Ovary (tissue), 9 donors: ENCODE data around the gene CPE. TPM values are rescaled to one million over a fixed set of nuclear protein-coding genes. Genes with fewer than 3 reads are reported as not detected.

Experiments
- DNase-seq, 5 donors: peaks; one replicate each; pipeline ENCODE4 v3.0.0-alpha.2; 2019 to 2020
- H3K27ac ChIP-seq, 2 donors: fragments of 200-600 bp; one replicate each; pipeline versions ENCODE4 v1.5.1 to v1.8.0; 2019 to 2022
- H3K27me3 ChIP-seq: fragments of 200-600 bp; one replicate; pipeline ENCODE4 v1.8.0; 2022
- H3K36me3 ChIP-seq: fragments of 200-600 bp; sonication (generic); one replicate; pipeline ENCODE4 v1.5.1; 2019
- H3K4me1 ChIP-seq: one replicate; pipeline ENCODE4 v1.8.1; 2013; ENCODE audit warnings: mild to moderate bottlenecking, moderate library complexity; ENCODE audit not compliant: insufficient read depth
- H3K4me3 ChIP-seq: fragments of 200-600 bp; sonication (generic); one replicate; pipeline ENCODE4 v1.5.1; 2017
- H3K9me3 ChIP-seq, 2 donors: fragments of 200-600 bp in 1 of 2; sonication (generic) in 1 of 2; one replicate each; pipeline versions ENCODE4 v1.5.1 to v1.8.1; 2013 to 2019; ENCODE audit warnings: mild to moderate bottlenecking in 1 of 2, moderate library complexity in 1 of 2
- EP300 ChIP-seq: sonication (generic); formaldehyde crosslinking; IDR thresholded peaks from one replicate; pipeline ENCODE4 v1.6.1; 2017; ENCODE audit warnings: antibody characterized with exemption
- POLR2A ChIP-seq: fragments of 450-650 bp; IDR thresholded peaks from one replicate; pipeline ENCODE4 v1.6.1; 2017; ENCODE audit warnings: antibody characterized with exemption, mild to moderate bottlenecking, moderate library complexity
- WGBS, 3 donors: extraction: QIAGEN DNeasy Blood & Tissue Kit in 1 of 3; methylation state at CpG; one replicate each; pipeline versions ENCODE4 v1.1.5 to v1.1.7; 2013 to 2017; 5-methylcytosine and 5-hydroxymethylcytosine counted together
- intact Hi-C, 4 donors: fragments of 100-400 bp; cut with DNase I; formaldehyde crosslinking; loops; one replicate each; pipeline versions ENCODE4 v1.11.0 to v1.15.1; 2022 to 2023
- polyA plus RNA-seq, 2 donors: library from polyadenylated mRNA; stranded (reverse); fragments of 200-250 nt in 1 of 2; fragments of 350-450 nt in 1 of 2; fragmentation: Illumina TruSeq in 1 of 2; extraction: RNeasy Lipid Tissue Mini Kit (QIAGEN cat#74804) in 1 of 2; gene quantifications; one replicate each; pipeline ENCODE4 v1.2.3, GENCODE V29; 2013 to 2014
- total RNA-seq, 7 donors: library from RNA; depleted of rRNA in 2 of 7; stranded (reverse); fragments of >200 nt in 2 of 7; fragmentation: NEBNext Ultra II Directional in 3 of 7; extraction: Animal tissue kit (Norgen Biotek cat#: 25700) in 3 of 7; gene quantifications; one replicate each; pipeline versions ENCODE4 v1.1.0 to v1.2.4, GENCODE V29; 2016 to 2023
- TF ChIP-seq, protein P1 (sequence below), 3 donors: fragments of 450-650 bp in 2 of 3; fragments of 200-600 bp in 1 of 3; IDR thresholded peaks; one replicate each; pipeline versions ENCODE4 v1.5.1 to v1.8.0; 2016 to 2022; ENCODE audit warnings: antibody characterized with exemption in 3 of 3, mild to moderate bottlenecking in 1 of 3
- donor health status: DM: no; HTN: no; CAD: no; lungs with moderate emphysema.
- donor health status: DM: no; HTN: no; CAD: no.
- donor health status: Bipolar disorder and iron deficiency.
- donor health status: DM: yes; HTN: yes; CAD: no.
- donor health status: DM: no; HTN: no; CAD: no.
- donor health status: DM: yes; HTN: yes; CAD: no.

Gene CPE
- total and polyA plus RNA-seq, 9 donors, result 19.9 to 207 (median 69.2) TPM

DNA sequence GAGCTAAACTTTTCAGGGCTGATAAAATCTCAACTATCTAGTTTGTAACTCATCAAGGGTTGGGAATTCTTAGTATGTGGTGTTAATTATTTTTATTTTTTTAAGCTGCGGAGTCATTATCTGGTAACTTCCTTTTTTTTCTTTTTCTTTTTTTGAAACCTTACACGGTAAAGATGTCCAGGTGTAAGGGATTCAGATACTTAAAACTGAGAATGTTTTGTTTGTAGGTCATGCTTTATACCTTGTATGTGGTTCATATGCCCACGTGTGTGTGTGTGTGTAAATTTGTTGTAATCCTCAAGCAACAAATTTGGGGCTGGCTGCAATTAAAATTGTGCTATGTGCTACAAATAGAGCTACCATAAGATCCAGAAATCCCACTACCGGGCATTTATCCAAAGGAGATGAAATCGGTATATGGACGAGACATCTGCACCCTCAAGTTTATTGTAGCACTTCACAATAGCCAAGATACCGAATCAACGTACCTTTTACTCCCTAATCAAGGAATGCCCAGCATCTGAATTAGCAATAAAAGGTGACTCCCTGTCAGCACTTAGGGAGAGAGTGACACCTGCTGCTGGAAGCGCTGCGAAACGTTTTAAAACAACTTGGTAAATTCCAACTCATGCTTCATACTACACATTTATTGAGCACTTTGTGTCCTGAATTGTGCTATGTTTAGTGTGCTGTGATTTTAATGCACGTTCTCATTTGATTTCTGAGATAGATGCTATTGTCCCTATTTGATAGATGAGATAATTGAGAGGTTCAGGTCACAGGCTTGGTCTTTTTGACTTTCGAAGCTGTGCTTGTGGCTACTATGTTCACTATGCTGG is 35.2 kb upstream of the CPE start:
- no peaks in the 10 kb centered on the region for H3K27me3 ChIP-seq
- no peak for DNase-seq
- no peaks in the 10 kb centered on the region for H3K9me3 ChIP-seq
- 61 to 76% (median 73%) methylated on average over 13 of the region's 13 CpGs for WGBS, 3 donors
- intact Hi-C loops, result no loop called here
- no peaks in the 10 kb centered on the region for H3K36me3 ChIP-seq
- TF ChIP-seq, protein P1, sequence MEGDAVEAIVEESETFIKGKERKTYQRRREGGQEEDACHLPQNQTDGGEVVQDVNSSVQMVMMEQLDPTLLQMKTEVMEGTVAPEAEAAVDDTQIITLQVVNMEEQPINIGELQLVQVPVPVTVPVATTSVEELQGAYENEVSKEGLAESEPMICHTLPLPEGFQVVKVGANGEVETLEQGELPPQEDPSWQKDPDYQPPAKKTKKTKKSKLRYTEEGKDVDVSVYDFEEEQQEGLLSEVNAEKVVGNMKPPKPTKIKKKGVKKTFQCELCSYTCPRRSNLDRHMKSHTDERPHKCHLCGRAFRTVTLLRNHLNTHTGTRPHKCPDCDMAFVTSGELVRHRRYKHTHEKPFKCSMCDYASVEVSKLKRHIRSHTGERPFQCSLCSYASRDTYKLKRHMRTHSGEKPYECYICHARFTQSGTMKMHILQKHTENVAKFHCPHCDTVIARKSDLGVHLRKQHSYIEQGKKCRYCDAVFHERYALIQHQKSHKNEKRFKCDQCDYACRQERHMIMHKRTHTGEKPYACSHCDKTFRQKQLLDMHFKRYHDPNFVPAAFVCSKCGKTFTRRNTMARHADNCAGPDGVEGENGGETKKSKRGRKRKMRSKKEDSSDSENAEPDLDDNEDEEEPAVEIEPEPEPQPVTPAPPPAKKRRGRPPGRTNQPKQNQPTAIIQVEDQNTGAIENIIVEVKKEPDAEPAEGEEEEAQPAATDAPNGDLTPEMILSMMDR (IDR thresholded peaks at IDR 0.05), result no peak
- TF ChIP-seq POLR2A, result no peak
- TF ChIP-seq EP300, result no peak
- H3K4me3 ChIP-seq, result no peak overlapping the region
- no peaks in the 10 kb centered on the region for H3K4me1 ChIP-seq
- no peak overlapping the region for H3K27ac ChIP-seq

DNA sequence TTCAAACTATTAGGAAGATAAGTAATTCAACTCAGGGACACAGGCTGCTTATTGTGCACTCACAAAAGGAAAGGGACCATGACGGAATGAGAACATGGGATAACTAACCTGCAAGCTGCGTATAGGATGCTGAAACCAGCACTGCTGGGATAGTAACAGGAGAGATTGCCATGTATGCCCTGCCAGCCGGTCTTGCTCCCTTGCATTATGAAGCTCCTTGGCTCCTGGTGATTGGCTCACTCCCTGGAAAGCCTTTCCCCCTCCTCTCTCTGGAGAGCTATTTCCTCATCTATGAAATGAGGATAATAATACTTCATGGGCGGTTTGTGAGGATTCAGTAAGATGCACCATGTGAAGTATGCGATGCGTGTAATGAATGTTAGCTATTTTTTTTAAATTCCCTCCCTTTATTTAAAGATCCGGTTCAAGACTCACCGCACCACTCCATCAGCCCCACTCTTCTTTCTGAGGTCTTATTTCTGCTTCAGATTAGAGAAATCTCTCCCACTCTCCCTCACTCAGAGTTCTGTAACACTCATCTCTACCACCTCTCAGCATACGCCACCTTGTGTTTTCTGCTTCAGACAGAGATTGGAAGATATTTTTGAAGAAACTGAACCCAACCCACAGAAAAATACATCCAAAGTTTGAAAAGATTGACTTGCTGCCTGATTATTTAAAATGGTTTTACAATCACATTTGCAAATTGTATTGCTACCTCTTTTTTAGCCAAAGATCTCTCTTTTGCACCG is 33.0 kb upstream of the CPE start:
- Histone ChIP-seq H3K9me3 (no peaks in the 10 kb centered on the region), H3K4me1 (no peaks in the 10 kb centered on the region), H3K27me3 (no peaks in the 10 kb centered on the region), H3K36me3 (no peaks in the 10 kb centered on the region), H3K4me3 (no peak overlapping the region), H3K27ac (no peak overlapping the region)
- WGBS, 3 donors, result 48 to 73% (median 71%) methylated on average over 10 of the region's 10 CpGs
- no peak for DNase-seq
- no peak for TF ChIP-seq EP300
- TF ChIP-seq, protein P1 (IDR thresholded peaks at IDR 0.05), result no peak
- TF ChIP-seq POLR2A, result no peak
- intact Hi-C loops, result no loop called here

DNA sequence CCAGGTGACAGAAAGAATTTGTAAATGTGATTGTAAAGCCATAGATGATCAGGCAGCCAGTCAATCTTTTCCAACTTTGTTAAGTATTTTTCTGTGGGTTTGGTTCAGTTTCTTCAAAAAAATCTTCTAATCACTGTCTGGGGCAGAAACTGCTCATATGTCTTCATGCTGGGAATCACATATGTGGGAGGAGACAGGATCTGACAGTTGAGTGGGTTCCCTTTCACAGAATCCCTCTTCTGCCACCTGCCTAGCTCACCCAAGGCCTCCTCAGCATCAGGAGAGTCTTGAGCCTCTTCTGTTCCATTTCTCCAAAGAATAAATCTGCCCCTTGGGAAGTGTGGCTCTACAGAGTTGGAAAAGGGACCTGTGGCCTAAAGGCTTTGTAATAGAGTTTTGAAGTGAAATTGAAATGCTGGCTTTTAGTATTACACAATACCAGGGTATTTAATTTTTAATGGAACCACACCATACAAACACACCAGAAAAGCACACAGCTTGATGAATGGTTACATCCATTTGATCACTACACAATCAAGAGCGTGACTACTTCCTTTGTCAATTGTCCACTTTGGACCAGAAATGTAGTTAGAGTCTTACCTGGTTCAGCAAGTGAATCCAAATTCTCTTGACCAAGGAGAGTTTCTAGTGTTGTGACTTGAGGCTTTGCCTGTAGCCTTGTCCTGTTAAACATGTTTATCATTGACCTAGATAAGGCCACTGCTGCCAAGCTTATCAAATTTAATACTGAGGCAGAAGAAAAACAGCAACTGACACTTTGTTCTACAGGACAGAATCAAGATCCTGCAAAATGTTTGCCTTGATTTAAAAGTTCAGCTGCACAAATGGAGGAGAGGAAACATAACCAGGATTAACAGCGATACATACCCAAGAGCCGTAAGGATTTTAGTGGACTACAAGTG is 30.9 kb upstream of the CPE start:
- intact Hi-C loops, result no loop called here
- 80 to 95% (median 92%) methylated on average over 3 of the region's 3 CpGs for WGBS, 3 donors
- TF ChIP-seq POLR2A (no peak), EP300 (no peak)
- TF ChIP-seq, protein P1 (IDR thresholded peaks at IDR 0.05), result no peak

More for the DNA sequence above, 30.9 kb upstream of the CPE start:
- H3K27me3 ChIP-seq, result no peaks in the 10 kb centered on the region
- H3K4me1 ChIP-seq, result no peaks in the 10 kb centered on the region
- no peaks in the 10 kb centered on the region for H3K9me3 ChIP-seq
- no peak overlapping the region for H3K4me3 ChIP-seq
- H3K36me3 ChIP-seq, result no peaks in the 10 kb centered on the region
- no peak for DNase-seq
- no peak overlapping the region for H3K27ac ChIP-seq
